NT2/D1 (cell line): ENCODE data around the gene CHST8.
"Not testable (repeated sequence)": the region's sequence is repeated elsewhere in the genome, so short reads cannot be mapped to it uniquely, and the experiment has no call there.

Experiments used
- DNase-seq: peaks from one replicate; pipeline ENCODE4 v3.0.0-alpha.2; 2011; ENCODE audit warnings: low read depth, low spot score
- H3K27me3 ChIP-seq: 2 replicates; pipeline ENCODE4 v1.6.0; 2011; ENCODE audit warnings: mild to moderate bottlenecking; ENCODE audit not compliant: insufficient read length, insufficient read depth
- H3K36me3 ChIP-seq: 2 replicates; pipeline ENCODE4 v1.6.1; 2011; ENCODE audit warnings: mild to moderate bottlenecking, low read length, mixed read lengths; ENCODE audit not compliant: insufficient read depth, insufficient read length
- H3K4me1 ChIP-seq: 2 replicates; pipeline ENCODE4 v1.5.1; 2011; ENCODE audit not compliant: insufficient read depth, insufficient read length
- H3K4me3 ChIP-seq: 2 replicates; pipeline ENCODE4 v1.5.1; 2011; ENCODE audit warnings: low read depth; ENCODE audit not compliant: insufficient read length
- H3K9ac ChIP-seq: 2 replicates; pipeline ENCODE4 v1.6.0; 2011; ENCODE audit warnings: low read depth; ENCODE audit not compliant: insufficient read length
- H3K9me3 ChIP-seq: 2 replicates; pipeline ENCODE4 v1.5.1; 2011; ENCODE audit warnings: mild to moderate bottlenecking, low read length; ENCODE audit not compliant: insufficient read depth
- SUZ12 ChIP-seq: IDR thresholded peaks from 2 replicates; pipeline ENCODE4 v1.6.1; 2011; ENCODE audit not compliant: insufficient read length, insufficient read depth; ENCODE audit errors: extremely low read depth
- YY1 ChIP-seq: IDR thresholded peaks from 2 replicates; pipeline ENCODE4 v1.6.1; 2011; ENCODE audit not compliant: insufficient read length, insufficient read depth
- ZNF274 ChIP-seq: IDR thresholded peaks from 2 replicates; pipeline ENCODE4 v1.6.1; 2011; ENCODE audit warnings: mild to moderate bottlenecking, low read depth, low read length

CHST8 gene

GRCh38 chr19:33606556-33606955 lies 15.2 kb upstream of the CHST8 start:
- Histone ChIP-seq H3K4me3 (no peak overlapping the region), H3K4me1 (no peaks in the 10 kb centered on the region), H3K9ac (no peak overlapping the region), H3K36me3 (no peaks in the 10 kb centered on the region), H3K27me3 (no peaks in the 10 kb centered on the region), H3K9me3 (peaks cover 17% of the 10 kb centered on the region; the same call in 1 of the 2 replicates)
- DNase-seq: no peak
- TF ChIP-seq SUZ12 (no peak), ZNF274 (no peak), YY1 (no peak)

DNA sequence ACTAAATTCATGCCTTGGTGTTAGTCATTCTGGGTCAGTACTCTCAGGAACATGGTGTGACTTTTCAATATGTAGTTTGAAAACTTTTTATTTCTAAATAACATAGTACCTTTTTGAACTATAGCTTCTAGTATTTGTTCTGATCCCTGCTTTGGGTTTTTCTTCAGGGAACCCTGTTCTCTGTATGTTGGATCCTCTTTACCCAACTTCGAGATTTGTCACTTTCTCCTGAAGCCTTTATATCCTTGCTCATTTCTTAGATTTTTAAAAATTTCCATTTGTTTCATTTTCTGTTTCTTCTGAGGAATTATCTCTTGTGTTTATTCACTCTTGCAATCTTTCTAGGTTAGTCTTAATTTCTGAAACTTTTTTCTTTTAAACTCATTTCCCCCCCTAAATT lies 12.4 kb upstream of the CHST8 start:
- no peak for TF ChIP-seq ZNF274
- no peak for TF ChIP-seq YY1
- no peak for TF ChIP-seq SUZ12

GRCh38 chr19:33610588-33610987 lies 11.2 kb upstream of the CHST8 start:
- TF ChIP-seq YY1 (no peak), ZNF274 (no peak), SUZ12 (no peak)
- Histone ChIP-seq H3K36me3 (no peaks in the 10 kb centered on the region), H3K4me3 (no peak overlapping the region), H3K27me3 (peaks cover 4% of the 10 kb centered on the region), H3K4me1 (no peaks in the 10 kb centered on the region), H3K9me3 (0 out of 2 replicates have a peak, but pooled peaks cover 9% of the 10 kb centered on the region), H3K9ac (no peak overlapping the region)
- no peak for DNase-seq

More for the DNA sequence above, 12.4 kb upstream of the CHST8 start:
- no peaks in the 10 kb centered on the region for H3K36me3 ChIP-seq
- no peak overlapping the region for H3K4me3 ChIP-seq
- DNase-seq: no peak
- no peak overlapping the region for H3K9ac ChIP-seq
- no peaks in the 10 kb centered on the region for H3K4me1 ChIP-seq
- H3K27me3 ChIP-seq: no peaks in the 10 kb centered on the region
- H3K9me3 ChIP-seq: 0 out of 2 replicates have a peak, but pooled peaks cover 9% of the 10 kb centered on the region

- Histone ChIP-seq H3K4me1 (no peaks in the 10 kb centered on the region), H3K36me3 (no peaks in the 10 kb centered on the region), H3K27me3 (peaks cover 14% of the 10 kb centered on the region), H3K9ac (no peak overlapping the region), H3K9me3 (0 out of 2 replicates have a peak, but pooled peaks cover 9% of the 10 kb centered on the region), H3K4me3 (no peak overlapping the region)
- DNase-seq: no peak
- TF ChIP-seq ZNF274 (no peak), YY1 (no peak), SUZ12 (no peak)
Measured at GRCh38 chr19:33612928-33613619, 8.7 kb upstream of the CHST8 start.

GRCh38 chr19:33613620-33614000 lies 8.1 kb upstream of the CHST8 start:
- H3K4me1 ChIP-seq: no peaks in the 10 kb centered on the region
- 0 out of 2 replicates have a peak, but pooled peaks cover 9% of the 10 kb centered on the region for H3K9me3 ChIP-seq
- DNase-seq: no peak
- no peaks in the 10 kb centered on the region for H3K36me3 ChIP-seq
- no peak for TF ChIP-seq ZNF274
- TF ChIP-seq SUZ12: no peak
- no peak for TF ChIP-seq YY1
- H3K9ac ChIP-seq: no peak overlapping the region
- H3K4me3 ChIP-seq: no peak overlapping the region
- peaks cover 18% of the 10 kb centered on the region for H3K27me3 ChIP-seq

DNA sequence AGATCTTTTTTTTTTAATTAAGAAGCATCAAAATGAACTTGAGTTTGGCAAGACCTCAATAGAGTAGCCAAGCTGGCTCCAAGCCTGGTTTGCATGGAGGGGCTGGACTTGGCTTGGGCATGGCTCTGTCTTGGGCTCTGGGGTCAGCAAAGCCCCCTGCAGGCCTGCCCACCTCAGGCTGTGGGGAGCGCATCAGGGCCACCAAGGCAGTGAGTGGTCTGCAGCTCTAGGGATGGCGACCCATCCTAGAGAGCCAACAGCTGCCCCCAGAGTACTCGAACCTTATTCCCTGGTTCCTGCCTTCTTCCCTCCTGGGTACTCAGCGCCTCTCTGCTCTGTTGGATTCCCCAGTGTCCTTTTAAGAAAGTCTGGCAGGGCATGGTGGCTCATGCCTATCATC lies 5.4 kb upstream of the CHST8 start:
- Histone ChIP-seq H3K9ac (no peak overlapping the region), H3K9me3 (no peaks in the 10 kb centered on the region), H3K36me3 (no peaks in the 10 kb centered on the region), H3K4me3 (no peak overlapping the region), H3K4me1 (no peaks in the 10 kb centered on the region), H3K27me3 (peaks cover 44% of the 10 kb centered on the region)
- no peak for DNase-seq
- no peak for TF ChIP-seq SUZ12

GRCh38 chr19:33616857-33617256 lies 4.9 kb upstream of the CHST8 start:
- H3K9ac ChIP-seq: no peak overlapping the region
- H3K27me3 ChIP-seq: peaks cover 47% of the 10 kb centered on the region
- no peak overlapping the region for H3K4me3 ChIP-seq
- DNase-seq: no peak
- no peaks in the 10 kb centered on the region for H3K4me1 ChIP-seq
- TF ChIP-seq SUZ12: no peak
- no peak for TF ChIP-seq YY1
- TF ChIP-seq ZNF274: no peak
- no peaks in the 10 kb centered on the region for H3K36me3 ChIP-seq
- no peaks in the 10 kb centered on the region for H3K9me3 ChIP-seq

GRCh38 chr19:33618363-33618762 lies 3.4 kb upstream of the CHST8 start:
- H3K27me3 ChIP-seq: peaks cover 59% of the 10 kb centered on the region
- H3K36me3 ChIP-seq, DNase-seq, H3K9me3 ChIP-seq, H3K4me1 ChIP-seq, H3K9ac ChIP-seq, H3K4me3 ChIP-seq: not testable (repeated sequence)
